Keratinocyte (primary cell): ENCODE results near the gene MTERF2.

Experiments
- CTCF ChIP-seq, 3 experiments: IDR thresholded peaks in 1 of 3; conservative IDR thresholded peaks in 1 of 3; optimal IDR thresholded peaks in 1 of 3; 2 replicates in 2 of 3; 3 replicates in 1 of 3; pipeline versions ENCODE3 to v1.5.1; 2011; ENCODE audit warnings: low read length in 3 of 3, mild to moderate bottlenecking in 3 of 3, moderate library complexity in 2 of 3, control low read depth in 1 of 3, inconsistent platforms in 1 of 3; ENCODE audit not compliant: insufficient read depth in 2 of 3; ENCODE audit errors: extremely low read depth in 1 of 3
- EZH2 ChIP-seq: IDR thresholded peaks from one replicate; pipeline ENCODE4 v1.6.1; 2012; ENCODE audit warnings: inconsistent platforms, mild to moderate bottlenecking, low read length, moderate library complexity

- TF ChIP-seq CTCF (optimal IDR thresholded peaks at IDR 0.05 in 1 of 3, IDR thresholded peaks at IDR 0.05 in 1 of 3, conservative IDR thresholded peaks at IDR 0.05 in 1 of 3; ENCODE audit: extremely low read depth in 1 of 3, insufficient read depth in 2 of 3, low read length in 3 of 3), result peak in 1 of 3 experiments; percentile 21
- TF ChIP-seq EZH2, result no peak
These were observed 1.5 kb downstream of the MTERF2 start for GRCh38 chr12:106985479-106985878.
